Amygdala (tissue), 56 donors: ENCODE measurements around the gene DALRD3.

Experiments
- DNase-seq, 56 donors: peaks; one replicate each; lab custom pipeline; 2025; lab: John Stamatoyannopoulos, UW

Gene DALRD3

GRCh38 chr3:48985831-48986376 lies 32.5 kb downstream of the DALRD3 start:
- DNase-seq: no peak

DNA sequence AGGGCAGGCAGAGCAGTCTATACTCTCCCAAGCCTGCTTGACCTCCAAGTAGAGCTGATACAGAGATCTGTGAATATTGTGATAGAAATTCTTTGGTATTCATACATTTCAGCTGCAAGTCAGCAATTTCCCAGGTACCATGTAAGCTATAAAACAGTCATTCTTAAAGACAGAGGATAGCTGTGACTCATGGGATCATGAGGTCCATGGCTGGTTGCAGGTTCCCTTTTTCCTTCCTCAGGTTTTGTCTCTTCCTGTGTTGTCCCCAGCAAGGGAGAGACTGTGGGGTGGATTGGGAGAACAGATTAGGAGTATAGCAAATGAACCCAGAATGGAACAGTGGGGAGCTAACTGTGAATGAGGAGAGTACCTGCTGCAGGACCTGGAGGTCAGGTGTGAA lies 33.7 kb downstream of the DALRD3 start:
- DNase-seq: no peak

- DNase-seq: no peak
These were observed 35.3 kb downstream of the DALRD3 start for GRCh38 chr3:48983096-48983495.

GRCh38 chr3:48982686-48983085 lies 35.7 kb downstream of the DALRD3 start:
- no peak for DNase-seq

- no peak for DNase-seq
These were observed 36.4 kb downstream of the DALRD3 start for GRCh38 chr3:48982016-48982415.

DNA sequence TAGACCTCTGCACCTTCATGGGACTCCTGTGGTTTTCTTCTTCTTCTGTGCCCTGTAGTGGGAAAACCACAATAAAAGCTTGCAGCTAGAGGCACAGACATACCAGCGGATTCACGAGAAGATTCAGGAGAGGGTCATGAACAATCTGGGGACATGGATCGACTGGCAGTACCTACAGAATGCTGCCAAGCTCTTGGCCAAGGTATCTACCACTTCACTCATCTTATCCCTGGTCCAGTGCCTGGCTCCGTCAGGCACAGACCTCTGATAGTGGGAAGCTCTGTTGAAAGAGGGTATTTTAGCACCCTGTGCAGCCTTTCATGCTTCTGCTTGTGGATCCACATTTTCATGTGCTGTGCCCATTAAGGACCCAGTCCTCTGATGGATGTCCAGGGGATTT lies 38.1 kb downstream of the DALRD3 start:
- no peak for DNase-seq

DNA sequence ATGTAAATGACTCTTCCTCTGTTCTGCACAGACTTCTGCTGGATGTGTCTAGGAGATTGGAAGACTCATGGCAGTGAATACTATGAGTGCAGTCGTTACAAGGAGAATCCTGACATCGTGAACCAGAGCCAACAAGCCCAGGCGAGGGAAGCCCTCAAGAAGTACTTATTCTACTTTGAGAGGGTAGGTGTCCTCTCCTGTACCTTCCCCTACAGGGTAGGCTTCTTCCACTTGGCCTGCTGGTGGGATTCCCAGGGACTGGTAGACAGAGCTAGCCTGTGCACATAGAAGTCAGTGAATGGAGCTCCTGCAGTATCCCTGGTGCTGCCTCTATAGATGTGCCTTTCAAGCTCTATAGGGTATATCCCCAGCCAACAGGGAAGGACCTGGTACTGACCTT lies 38.9 kb downstream of the DALRD3 start:
- DNase-seq: no peak

- no peak for DNase-seq
These were observed 44.1 kb downstream of the DALRD3 start for GRCh38 chr3:48974076-48974864.

DNA sequence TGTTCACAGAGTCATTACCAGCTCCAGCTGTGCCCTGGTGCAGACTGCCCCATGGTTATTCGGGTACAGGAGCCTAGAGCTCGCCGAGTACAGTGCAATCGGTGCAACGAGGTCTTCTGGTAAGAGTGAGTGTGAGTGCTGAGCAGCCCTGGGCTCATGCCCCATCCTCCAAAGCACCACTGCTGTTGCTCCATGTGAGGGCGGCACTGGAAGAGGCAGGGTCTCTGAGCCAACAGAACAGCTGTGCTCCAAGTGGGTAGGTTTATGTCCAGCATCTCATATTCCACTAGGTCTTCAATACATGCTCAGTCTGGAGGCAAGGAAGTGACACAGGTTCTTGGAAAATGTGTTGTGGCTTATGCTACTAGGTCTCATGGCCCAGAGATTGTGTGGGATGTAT lies 47.8 kb downstream of the DALRD3 start:
- DNase-seq: no peak

DNA sequence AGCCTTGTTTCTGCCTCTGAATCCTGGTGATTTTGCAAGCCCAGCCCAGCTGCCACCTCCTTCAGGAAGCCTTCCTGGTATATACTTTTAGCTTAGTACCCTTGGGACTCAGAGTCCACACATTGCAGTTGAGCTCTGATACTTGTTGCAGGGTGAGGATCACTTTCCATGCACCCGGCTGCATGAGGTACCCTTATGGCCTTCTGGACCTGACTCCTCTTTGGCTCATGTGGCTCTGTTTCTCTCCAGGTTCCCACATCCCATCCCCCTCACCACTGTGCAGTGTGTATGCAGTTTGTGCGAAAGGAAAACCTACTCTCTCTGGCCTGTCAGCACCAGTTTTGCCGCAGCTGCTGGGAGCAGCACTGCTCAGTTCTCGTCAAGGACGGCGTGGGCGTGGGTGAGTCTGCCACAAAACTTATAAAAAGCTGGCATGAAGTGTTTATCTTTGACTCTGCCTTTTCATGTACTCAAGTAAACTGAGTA lies 51.5 kb downstream of the DALRD3 start:
- DNase-seq: peak in 18 of 56 donors; percentile 5 to 69 (median 16)

DNA sequence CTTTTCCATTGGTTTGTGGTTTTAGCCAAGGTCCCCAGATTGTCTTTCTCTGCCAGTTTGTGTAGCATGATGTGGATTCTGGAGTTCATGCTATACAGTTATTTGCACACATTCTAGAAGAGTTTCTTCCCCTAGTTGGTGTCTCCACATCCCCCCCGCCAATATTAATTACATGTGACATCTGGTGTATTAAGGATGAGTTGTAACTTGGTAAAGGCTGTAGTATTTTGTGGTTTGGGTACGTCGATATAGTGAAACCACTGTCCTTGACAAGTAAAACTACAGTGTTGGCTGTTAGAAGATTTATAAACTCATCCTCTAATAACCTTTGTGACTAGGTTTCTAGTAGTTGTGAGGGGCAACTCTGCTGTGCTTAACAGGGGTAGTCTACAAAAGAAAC lies 52.0 kb downstream of the DALRD3 start:
- no peak for DNase-seq
